COLO829 (cell line): ENCODE measurements around the gene GPR61.

ENCODE experiments used
- DNase-seq: peaks from one replicate; pipeline ENCODE4 v3.0.0; 2012; ENCODE audit warnings: low spot score

GPR61 gene

DNA sequence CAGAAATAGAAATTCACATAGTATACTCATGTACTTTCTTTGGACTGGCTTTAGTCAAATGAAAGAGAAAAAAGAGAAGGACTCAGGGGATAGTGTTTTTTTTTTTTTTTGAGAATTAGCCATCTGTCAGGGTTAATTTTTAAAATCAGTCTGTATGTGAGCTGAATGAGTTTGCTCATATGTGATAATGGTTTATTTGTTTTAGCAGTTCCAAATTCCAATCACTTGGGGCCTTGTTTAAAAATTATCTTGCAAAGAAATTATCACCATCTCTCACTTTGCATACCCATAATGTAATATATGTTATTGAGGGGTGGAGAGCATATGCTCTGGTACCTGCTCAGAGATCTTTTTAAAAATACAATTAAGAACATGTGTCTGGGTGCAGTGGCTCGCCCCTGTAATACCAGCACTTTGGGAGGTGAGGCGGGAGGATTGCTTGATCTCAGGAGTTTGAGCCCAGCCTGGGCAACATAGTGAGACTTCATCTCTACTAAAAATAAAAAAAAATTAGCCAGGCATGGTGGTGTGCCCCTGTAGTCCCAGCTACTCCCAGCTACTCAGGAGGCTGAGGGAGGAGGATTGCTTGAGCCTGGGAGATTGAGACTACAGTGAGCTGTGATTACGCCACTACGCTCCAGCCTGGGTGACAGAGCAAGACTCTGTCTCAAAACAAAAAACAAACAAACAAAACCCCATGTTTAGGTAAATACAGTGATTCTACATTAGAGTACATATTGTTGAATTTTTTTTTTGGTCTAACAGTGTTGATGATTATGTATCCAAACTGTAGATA, 28.4 kb downstream of the GPR61 start:
- no peak for DNase-seq

DNA sequence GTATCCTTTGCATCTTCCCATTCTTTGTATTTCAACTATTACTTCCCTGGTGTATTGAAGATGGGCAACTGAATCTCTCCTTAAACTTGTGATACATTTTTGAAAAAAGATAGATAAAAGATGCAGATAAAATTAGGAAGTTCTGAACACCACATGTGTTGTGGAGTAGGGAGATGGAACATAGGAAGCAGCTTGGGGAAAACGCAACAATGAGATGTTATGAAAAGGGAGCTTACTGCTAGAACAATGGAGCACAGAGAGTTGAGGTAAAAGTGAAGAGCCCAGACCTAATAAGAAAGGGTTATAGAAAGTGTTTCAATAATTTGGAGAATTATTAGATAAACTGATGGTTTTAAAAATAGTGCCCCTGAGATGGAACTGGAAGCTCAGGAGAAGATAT, 29.7 kb downstream of the GPR61 start:
- no peak for DNase-seq

- no peak for DNase-seq
Observed at GRCh38 chr1:109570414-109570813, 30.7 kb downstream of the GPR61 start.

DNA sequence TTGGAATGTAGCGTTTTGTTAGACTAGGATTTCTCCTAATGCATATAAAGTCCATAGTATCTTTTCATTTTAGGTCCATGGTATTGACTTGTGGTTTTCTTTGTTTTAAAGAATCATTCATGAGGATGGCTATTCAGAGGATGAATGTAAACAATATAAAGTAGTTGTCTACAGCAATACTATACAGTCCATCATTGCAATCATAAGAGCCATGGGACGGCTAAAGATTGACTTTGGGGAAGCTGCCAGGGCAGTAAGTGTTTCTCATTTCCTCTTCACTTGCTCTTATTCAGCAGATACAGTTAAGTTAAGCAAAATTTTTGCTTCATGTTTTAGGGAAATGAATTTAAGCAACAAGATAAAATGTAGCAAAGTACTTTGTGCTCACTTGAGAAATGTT, 34.1 kb downstream of the GPR61 start:
- no peak for DNase-seq

GRCh38 chr1:109578947-109579443, 39.3 kb downstream of the GPR61 start:
- DNase-seq = no peak

DNA sequence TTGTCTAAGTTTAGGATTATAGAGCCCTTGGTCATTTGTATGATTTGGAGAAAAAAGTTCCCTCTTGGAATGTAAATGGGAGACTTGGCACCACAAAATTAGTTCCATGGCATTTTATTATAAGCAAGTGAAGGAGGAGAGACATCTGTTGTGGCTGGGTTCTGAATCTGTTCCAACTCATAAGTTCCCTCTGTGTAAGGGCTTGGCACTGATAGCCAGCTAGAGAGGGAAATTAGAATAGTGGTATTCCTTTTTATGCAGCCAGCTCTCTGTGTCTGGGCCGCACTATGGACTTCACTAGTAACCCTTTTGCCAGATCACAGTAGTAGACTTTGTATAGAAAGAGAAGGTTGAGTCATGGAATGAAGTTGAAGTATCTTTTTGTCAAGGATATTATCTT, 39.8 kb downstream of the GPR61 start:
- no peak for DNase-seq

DNA sequence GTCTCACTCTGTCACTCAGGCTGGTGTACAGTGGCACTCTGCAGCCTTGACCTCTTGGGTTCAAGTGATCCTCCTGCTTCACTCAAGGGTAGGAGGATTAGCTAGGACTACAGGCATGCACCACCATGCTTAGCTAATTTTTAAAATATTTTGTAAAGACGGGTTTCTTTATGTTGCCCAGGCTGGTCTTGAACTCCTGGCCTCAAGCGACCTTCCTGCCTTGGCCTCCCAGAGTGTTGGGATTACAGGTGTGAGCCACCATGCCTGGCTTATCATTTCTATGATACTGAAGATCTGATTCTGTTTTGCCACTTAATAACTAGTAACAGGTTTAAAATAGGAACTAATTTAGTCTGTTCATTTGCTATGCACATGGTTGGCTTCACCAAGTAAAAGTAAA, 42.3 kb downstream of the GPR61 start:
- DNase-seq = no peak

DNA sequence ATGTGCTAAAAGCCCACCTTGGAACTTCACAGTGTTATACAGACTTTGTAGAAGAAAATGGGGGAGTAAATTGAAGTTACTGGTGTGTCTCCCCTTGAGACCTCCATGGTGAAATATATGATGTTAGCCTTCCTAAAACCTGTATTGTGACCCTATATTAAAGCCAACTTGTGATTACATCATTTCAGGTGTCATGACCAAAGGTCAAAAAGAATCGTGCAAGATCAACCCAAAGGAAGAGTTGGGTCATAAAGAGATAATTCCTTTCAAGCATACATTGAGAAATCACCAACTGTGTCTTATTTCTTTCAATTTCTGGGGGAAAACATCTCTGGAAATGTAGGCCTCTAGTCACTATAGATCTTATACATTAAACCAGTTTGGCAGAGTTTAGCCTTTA, 45.1 kb downstream of the GPR61 start:
- DNase-seq = no peak

DNA sequence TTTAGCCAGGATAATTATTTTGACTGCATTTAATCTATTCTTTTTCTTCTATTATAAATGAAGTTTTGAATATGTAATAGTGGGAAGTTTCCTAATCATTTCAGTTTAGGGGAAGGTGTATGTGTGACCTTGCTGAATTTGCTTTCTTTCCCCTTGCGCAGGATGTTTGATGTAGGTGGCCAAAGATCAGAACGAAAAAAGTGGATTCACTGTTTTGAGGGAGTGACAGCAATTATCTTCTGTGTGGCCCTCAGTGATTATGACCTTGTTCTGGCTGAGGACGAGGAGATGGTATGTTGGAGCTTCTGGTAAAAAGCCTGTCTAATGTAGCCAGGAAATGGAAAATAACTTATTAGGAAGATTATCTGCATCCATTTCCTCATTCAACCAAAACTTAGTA, 46.4 kb downstream of the GPR61 start:
- no peak for DNase-seq

- DNase-seq = no peak
Observed at GRCh38 chr1:109589177-109589576, 49.5 kb downstream of the GPR61 start.

GRCh38 chr1:109589679-109590078, 50.0 kb downstream of the GPR61 start:
- DNase-seq = no peak

DNA sequence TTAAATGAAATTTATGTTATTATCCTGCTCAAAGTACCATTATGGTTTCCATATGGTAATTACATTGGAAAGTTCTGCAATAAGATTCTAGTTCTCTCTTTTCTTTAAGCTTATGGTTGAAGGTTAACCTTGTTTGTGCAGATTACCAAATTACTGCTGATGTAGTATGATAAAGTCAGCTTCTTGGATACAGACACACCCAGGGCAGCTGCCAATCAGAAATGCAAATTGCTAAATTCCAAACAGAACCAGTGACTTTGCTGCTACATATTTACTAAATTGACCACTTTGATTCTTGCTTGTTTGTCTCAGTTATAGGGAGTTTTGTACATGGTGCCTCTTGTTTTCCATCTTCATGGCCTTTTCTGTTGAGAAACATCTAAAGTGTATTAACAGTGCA, 53.2 kb downstream of the GPR61 start:
- no peak for DNase-seq

DNA sequence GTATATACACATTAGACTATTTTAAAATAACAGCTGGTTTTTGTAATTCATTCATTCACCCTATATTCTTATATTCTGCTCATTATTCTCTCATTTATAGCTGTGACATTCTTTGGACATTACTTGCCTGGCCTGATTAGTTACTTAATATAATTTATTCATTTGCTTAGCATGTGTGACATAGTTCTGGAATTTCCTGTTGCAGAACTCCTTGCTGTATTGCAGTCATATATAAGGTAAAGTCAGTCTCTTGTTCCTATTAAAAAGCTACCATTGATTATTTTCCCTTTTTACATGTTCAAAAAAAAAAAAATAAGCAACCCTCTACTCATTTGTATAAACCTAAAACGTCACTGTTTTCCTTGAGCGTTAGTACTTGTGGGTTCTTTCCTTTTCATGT, 55.9 kb downstream of the GPR61 start:
- no peak for DNase-seq
